ENCODE data around the gene WTIP.
"Not testable (repeated sequence)": the region's sequence is repeated elsewhere in the genome, so short reads cannot be mapped to it uniquely, and the experiment has no call there.

The WTIP gene

DNA sequence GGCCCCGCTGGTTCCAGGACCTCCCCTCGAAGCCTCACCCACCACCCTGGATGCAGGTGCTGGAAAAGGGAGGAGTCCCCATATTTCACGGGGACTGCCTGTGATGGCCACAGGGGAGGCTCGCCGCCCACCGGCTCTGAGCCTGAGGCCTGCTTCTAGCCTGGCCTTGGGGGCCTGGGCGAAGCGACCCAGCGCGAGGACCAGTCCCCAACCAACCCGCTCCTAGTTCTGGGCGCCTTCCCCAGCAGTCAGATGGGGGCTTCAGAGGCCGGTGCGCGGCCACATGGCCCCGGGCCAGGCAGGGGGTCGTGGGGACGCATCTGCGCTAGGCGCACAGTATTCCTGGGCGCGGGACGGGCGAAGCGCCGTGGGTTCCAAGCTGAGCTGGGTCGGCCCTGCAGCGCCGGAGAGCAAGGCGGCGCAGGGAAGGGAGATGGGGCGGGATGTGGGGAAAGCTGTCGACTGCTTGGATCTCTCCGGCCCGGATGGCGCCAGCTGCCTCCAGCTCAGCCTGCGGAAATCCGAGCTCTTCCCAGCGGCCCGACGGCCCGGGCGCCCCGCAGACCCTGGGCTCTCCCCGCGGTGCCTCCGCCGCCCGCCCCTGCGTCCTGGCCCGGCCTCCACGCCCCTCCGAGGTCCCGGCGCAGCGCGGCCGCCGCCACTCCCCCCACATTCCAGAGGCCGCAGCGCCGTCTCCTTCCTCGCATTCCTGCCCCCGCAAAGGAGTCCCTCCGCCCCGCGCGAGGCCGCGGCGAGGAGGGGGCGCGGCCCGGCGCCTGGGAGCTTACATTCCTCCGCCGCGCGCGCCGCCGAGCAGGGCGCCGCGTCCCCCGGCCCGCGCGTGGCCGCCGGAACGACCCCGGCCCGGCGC is at the start of gene WTIP:
WTIP (plus strand) TSS at position 788 of the 871 bp plus-strand sequence. CDS start 217 bp downstream, outside the sequence.
- DNase-seq = peak; percentile 88

DNA sequence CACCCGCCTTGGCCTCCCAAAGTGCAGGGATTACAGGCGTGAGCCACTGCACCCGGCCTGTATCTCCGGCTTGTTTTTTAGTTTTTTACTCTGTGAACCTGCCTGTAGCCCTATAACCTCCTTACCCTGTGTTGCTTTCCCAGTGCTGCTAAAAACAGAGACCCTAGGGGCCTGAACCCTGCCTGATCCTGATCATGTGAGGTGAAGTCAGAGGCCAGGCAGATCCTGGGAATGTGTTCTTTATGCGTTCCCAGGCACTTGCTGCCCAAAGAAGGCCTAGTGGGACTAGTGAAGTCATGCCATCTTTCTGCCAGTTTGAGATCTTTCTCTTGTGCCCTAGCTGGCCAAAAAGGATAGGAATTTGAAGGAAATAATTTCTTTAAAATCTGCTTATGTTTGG is 48.8 kb upstream of the WTIP start:
- DNase-seq = no peak

DNA sequence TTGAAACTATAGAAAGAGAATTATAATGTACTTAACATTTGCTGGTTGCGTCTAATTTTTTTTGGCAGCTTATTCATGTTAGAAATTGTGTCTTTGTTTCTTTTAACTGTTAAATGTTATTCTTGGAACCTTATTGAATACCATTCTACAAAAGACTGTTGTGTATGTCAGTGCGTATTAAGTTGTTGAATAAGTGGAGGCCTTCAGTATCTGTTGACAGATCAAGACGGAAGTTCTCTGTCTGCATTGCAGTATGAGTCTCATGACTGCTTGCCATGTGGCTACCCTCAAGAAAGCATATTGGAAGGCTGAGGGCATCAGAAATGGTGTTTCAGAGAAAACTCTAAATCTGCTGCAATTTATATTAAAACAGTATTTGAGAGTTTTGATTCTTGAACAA is 44.8 kb upstream of the WTIP start:
- DNase-seq = no peak

DNA sequence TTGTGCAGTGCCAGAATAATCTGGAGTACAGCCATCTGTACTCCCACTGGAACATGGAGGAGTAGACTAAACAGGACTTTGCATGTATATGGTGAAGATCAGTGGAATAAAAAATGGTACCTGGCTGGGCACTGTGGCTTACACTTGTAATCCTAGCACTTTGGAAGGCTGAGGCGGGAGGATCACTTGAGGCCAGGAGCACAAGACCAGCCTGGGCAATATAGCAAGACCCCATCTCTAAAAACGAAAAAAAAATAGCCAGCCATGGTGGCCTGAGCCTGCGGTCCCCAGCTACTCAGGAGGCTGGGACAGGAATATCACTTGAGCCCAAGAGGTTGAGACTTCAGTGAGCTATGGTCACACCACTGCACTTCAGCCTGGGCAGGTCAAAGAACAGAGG is 33.4 kb upstream of the WTIP start:
- no peak for DNase-seq

DNA sequence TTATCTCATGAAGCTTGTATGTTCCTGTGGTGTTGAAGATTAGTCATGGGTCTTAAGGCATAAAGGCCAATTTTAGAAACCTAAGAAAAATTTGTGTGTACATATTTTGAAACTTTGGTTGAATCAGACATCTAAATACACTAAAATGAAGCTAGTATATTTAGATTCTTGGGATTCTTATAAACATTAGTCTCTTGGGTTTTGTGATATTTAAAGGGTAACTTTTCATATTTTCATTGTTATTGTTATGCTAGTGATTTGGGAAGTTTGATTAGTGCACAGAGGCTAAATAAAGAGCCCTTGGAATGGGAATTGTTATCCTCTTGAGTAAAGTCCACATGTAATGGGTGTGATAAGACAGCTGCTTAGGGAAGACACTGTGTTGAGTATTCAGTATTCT is 28.8 kb upstream of the WTIP start:
- DNase-seq = peak; percentile 30

DNA sequence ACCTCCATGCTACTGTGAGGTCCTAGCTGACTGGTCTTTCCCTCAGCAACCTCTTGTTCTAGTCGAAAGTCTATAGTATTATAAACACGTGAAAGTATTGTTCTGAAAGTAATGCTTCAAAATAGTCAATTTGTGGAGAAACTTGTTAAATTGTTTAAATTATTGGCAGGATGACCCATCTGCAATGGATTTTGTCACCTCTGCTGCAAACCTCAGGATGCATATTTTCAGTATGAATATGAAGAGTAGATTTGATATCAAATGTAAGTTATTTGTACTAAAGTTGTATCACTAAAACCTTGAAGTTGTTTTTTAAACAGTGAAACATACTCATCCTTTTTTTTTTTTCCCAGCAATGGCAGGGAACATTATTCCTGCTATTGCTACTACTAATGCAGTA is 27.5 kb upstream of the WTIP start:
- peak; percentile 47 for DNase-seq

DNA sequence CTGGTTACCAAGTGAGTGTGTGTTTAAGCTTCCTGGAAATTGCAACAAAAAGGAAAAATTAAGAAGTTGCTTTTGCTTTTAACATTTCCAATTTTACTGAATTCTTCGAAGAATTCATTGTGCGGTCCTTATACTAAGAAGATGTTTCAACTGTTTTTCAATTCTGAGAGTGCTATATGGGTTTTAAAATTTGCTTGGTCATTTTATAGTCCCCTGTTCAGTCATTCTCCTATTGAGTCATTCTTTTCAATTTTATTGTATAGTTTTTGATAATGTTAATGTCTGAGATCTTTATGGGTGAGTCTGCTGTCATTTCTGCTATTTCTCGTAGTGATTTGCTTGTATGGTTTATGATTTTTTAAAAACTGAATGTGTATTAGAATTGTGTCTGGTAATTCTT is 26.9 kb upstream of the WTIP start:
- no peak for DNase-seq

DNA sequence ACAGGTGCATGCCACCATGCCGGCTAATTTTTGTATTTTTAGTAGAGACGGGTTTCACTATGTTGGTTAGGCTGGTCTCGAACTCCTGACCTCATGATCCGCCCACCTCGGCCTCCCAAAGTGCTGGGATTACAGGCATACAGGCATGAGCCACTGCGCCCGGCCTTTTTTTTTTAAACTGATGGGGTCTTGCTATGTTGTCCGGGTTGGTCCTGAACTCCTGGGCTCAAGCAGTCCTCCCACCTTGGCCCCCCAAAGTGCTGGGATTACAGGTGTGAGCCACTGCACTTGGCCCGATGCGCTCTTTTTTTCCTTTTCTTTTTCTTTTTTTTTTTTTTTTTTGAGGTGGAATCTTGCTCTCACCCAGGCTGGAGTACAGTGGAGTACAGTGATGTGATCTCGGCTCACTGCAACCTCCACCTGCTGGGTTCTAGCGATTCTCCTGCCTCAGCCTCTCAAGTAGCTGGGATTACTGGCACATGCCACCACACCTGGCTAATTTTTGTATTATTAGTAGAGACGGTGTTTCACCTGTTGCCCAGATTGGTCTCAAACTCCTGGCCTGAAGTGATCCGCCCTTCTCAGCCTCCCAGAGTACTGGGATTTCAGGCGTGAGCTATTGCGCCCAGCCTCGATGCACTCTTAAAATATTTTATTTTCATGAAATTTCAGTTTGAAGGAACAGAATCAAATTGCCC is 25.6 kb upstream of the WTIP start:
- not testable (repeated sequence) for DNase-seq

DNA sequence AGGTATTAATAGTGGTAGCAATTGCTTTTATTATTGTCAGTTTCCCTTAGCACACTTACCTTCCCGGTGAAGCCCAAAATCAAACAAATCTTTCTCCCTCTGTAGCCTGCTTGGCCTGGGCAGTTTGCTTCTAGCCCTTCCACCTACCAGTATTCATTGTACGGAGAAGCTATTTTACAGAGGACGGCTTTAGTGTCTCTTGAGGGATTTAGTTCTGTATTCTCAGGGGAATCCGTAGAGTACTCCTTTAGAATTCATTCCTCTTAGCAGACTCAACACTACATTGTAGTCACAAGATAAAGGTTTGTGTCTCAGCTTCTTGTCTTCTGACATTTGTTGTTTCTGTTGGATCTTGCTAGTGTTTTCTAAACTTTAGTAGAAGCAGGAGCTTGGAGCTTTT is 24.1 kb upstream of the WTIP start:
- DNase-seq = no peak

DNA sequence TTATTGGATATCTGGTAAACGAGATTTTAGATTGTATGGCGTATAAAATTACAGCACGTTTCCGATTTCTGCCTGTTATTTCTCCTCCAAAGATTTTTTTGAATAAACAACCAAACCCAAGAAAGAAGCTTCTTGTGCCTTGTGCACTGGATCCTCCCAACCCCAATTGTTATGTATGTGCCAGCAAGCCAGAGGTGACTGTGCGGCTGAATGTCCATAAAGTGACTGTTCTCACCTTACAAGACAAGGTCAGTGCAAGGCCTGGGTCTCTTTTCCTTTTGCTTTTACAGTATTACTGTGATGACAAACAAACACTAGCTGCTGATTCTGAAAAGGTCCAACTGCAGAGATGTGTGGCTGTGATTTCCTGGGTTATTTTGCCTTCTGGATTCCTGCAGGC is 22.9 kb upstream of the WTIP start:
- no peak for DNase-seq

DNA sequence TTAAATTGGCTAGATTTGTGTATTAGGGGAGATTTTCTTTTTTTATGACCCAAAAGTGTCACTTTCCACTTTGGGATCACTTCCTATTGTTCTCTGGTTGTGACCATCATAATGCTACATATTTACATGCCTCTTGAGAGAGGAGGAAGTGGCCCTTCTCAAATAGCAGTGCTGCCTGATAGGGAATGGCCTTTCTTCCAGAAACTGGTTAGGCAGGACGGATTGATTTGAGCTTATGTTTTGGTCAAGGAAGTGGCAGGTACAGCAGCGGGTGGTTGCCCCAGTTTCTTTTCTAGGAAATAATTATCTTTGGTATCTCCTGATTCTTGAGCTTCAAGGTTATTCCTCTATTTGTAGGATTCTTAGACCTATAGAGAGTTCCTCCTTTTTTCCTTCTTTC is 21.9 kb upstream of the WTIP start:
- no peak for DNase-seq

DNA sequence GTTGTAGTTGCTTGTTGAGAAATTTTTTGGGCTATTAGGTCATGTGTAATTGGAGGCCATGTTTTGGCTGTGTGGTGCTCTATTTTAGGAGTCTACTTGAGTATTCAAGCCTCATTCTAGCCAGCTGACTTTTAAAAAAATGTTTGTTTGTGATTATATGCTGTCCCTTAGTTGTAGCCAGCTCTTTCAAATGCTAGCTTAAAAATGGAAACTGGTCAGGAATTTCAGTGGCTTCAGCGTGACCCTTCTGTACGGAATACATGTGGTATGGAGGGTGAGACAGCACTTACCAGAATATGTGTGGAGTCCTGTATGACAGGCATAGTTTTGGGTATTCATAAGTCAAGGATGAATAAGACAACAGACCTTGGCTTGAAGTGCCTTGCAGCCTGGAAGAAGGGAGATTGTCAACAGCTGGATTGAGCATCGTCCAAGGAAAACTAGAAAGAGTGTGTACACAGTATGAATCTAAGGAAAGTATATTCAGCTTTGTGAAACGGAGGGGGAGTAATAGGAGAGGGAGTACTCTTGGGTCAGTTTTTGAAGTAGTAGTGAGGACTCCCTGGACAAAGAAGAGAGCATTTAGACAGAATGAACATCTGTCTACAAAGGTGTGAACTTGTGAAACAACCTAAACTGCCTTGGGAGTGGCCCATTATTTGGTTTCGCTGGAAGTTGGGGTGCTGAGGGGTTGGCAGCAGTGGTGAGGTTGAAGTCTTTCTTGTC is 20.0 kb upstream of the WTIP start:
- no peak for DNase-seq

DNA sequence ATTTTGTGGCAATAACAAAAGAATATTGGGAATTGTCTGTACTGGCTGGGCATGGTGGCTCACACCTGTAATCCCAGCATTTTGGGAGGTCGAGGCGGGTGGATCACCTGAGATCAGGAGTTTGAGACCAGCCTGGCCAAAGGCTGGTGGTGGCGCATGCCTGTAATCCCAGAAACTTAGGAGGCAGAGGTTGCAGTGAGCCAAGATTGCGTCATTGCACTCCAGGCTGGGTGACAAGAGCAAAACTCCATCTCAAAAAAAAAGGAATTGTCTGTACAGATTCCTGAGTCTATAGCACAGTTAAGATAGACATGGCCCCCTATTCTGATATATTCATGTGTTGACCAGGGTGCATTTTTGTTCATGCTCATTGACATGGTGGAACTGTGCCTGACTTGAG is 16.8 kb upstream of the WTIP start:
- DNase-seq = not testable (repeated sequence)

DNA sequence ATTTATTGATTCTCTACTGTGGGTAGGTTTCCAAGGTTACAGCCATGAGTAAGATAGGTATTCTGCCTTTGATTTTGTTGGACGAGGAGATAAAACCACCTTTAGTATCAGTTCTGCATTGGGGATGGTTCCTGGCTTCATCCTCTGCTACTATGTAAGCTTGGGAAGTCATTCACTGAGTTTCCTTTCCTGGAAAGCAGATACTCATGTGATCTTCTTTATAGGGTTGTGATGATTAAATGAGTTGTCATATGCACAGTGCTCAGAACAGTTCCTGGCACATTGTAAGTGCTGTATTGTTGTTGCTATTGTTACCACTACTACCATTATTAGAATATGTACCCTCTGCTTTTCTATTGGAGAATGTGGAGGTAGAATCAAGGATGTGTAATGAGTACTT is 13.1 kb upstream of the WTIP start:
- DNase-seq = no peak

DNA sequence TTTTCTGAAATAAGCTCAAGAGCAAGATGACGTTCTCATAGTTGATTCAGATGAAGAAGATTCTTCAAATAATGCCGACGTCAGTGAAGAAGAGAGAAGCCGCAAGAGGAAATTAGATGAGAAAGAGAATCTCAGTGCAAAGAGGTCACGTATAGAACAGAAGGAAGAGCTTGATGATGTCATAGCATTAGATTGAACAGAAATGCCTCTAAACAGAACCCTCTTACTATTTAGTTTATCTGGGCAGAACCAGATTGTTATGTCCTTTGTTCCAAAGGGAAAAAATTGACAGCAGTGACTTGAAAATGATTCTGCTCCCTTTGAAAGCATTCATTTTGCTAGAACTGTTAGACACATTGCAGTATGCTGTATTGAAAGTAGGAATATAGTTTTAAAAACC is 12.5 kb upstream of the WTIP start:
- DNase-seq = not testable (repeated sequence)

DNA sequence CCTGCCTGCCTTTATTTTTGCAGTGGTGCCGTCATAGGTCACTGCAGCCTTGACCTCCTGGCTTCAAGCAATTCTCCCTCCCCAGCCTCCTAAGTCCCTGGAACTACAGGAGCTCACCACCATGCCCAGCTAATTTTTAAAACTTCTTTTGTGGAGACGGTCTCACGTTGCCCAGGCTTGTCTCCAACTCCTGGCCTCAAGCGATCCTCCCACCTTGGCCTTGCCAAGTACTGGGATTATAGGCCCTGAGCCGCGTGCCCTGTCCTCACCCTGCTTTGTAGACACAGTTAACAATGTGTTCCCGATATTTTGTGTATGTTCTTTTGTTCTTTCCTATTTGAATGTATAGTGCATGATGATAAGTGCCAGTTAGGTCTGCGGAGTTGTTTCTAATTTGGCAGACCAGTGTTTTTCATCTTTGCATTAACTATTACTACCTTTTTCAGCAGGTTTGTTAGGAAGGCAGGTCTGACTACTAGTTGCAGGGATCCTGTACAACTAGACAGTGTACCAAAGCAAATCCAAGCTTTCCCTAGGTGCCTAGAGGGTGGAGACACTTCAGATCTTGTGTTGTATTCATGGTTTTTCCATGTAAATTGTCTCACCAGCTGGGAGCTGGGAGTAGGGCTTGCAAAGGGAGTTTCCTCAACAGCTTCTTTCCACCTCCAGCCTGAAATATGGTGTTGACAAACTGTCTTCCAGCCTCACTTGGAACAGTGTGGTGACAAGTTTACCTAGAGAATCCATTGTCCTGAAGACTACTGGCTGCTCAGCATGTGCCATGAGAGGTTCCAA is 9.5 kb upstream of the WTIP start:
- DNase-seq = no peak

DNA sequence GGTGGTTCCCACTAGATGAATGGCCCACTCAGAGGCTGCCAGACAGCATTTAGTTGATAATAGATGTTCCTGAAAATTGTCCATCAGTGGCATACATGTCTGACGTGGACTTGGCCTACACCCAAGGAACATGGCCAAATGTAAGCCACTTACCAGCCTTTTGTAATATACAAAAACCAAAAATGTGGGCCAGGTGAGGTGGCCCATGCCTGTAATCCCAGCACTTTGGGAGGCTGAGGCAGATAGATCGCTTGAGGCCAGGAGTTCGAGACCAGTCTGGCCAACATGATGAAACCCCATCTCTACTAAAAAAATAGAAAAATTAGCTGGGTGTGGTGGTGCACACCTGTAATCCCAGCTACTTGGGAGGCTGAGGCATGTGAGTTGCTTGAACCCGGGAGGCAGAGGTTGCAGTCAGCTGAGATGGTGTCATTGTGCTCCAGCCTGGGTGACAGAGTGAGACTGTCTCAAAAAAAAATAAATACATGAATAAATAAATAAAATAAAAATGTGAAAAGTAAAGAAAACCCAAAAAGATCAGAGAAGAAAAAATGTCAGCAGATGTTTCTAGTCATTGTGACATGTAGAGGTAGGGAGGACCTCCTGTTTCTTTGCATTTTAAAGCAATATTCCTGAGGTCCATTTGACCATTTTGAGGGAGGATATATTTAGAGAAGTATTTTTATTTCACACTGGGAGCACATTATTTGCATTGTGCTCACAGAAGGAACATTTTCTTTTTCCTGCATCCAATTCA is 7.1 kb upstream of the WTIP start:
- DNase-seq = no peak

DNA sequence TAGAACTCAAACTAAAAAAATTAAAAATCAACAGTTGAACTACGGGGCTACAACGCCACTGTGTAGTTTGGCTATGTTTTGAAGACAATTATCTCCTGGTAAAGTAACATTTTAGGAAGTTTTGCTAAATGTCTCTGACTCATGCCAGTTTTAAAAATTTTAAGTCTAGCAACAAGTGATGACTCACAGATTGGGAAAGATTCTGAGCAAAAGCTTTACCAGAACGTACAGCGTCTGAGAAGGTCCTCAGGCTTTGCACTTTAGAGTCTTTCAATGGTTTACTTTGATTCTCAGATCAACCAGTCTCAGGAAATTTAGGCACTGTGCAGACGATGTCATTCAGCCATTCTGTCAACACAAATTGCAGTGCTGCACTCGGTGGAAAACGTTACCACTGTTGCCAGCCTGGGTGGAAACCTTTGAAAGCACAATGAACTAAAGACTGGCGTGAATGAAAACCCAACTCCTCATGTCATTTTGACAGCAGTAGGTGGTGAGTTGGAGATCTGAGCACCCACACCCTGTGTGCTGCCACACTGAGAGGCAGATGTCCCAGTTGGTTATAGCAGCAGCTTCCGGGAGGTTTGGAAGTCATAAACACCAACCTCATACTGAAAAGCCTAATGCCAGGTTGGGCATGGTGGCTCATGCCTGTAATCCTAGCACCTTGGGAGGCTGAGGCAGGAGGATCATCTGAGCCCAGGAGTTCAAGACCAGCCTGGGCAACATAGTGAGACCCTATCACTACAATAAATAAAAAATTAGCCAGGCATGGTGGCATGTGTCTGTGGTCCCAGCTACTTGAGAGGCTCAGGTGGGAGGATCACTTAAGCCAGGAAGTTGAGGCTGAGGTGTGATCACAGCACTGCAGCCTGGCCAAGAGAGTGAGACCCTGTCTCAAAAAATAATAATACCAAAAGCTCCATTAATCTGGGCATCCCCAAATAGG is 6.3 kb upstream of the WTIP start:
- peak; percentile 84 for DNase-seq

DNA sequence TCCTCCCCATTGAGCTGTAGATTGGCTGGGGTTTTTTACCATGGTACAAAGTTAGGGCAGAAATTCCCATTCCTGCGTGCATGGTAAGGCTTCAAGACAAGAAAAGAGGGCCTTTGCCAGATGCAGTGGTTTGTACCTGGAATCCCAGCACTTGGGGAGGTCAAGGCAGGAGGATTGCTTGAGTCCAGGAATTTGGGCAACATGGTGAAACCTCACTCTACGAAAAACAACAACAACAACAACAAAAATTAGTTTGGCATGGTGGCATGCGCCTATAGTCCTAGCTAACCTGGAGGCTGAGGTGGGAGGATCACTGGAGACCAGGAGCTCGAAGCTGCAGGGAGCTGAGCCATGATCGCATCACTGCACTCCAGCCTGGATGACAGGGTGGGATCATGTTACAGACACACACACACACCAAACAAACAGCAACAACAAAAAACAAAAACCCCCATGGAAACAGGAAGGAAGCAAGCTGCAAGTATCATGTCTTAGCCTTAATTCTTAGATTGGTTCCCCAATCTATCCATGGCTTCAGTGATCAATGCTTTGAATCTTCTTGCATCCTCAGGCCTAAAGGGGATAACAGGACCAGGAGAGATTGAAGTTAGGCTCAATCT is 5.5 kb upstream of the WTIP start:
- no peak for DNase-seq

DNA sequence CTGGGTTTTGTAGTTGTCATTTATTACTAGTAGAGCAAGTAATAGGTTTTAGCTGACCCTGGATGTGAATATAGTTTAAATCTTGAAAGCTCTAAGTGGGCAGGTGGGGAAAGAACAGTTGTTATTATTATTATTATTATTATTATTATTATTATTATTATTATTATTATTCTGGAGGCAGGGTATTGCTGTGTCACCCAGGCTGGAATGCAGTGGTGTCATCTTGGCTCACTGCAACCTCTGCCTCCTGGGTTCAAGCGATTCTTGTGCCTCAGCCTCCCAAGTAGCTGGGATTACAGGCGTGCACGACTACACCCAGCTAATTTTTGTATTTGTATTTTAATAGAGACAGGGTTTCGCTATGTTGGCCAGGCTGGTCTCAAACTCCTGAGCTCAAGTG is 3.1 kb upstream of the WTIP start:
- not testable (repeated sequence) for DNase-seq
